Hepatocyte (in vitro differentiated cells): ENCODE results near the gene TUBGCP5. TPM values are rescaled to one million over a fixed set of nuclear protein-coding genes. Genes with fewer than 3 reads are reported as not detected.

Source experiments
- DNase-seq: peaks from one replicate; pipeline ENCODE4 v3.0.0-alpha.2; 2016; ENCODE audit warnings: low spot score
- H2AFZ ChIP-seq: fragments of 200-600 bp; sonication (generic); 2 replicates; pipeline ENCODE4 v1.6.0; 2016; ENCODE audit warnings: antibody characterized with exemption, mild to moderate bottlenecking
- H3K27ac ChIP-seq: fragments of 200-600 bp; sonication (generic); 2 replicates; pipeline ENCODE4 v1.5.1; 2016; ENCODE audit warnings: mild to moderate bottlenecking
- H3K27me3 ChIP-seq: fragments of 200-600 bp; sonication (generic); 2 replicates; pipeline ENCODE4 v1.6.1; 2016
- H3K36me3 ChIP-seq: fragments of 200-600 bp; sonication (generic); replicated peaks from 2 replicates; pipeline ENCODE4 v1.5.1; 2016; ENCODE audit warnings: low read depth; ENCODE audit not compliant: insufficient read depth
- H3K4me1 ChIP-seq: fragments of 200-600 bp; sonication (generic); 2 replicates; pipeline ENCODE4 v1.5.1; 2016; ENCODE audit warnings: mild to moderate bottlenecking, moderate library complexity; ENCODE audit not compliant: insufficient read depth
- H3K4me2 ChIP-seq: fragments of 200-600 bp; sonication (generic); 2 replicates; pipeline ENCODE4 v1.6.0; 2016
- H3K4me3 ChIP-seq: fragments of 200-600 bp; sonication (generic); 2 replicates; pipeline ENCODE4 v1.5.1; 2016; ENCODE audit warnings: mild to moderate bottlenecking
- H3K79me2 ChIP-seq: fragments of 200-600 bp; sonication (generic); 2 replicates; pipeline ENCODE4 v1.6.0; 2017; ENCODE audit warnings: mild to moderate bottlenecking
- H3K9me2 ChIP-seq: fragments of 200-600 bp; sonication (generic); replicated peaks from 2 replicates; pipeline ENCODE4 v1.6.0; 2017; ENCODE audit warnings: mild to moderate bottlenecking; ENCODE audit not compliant: insufficient read depth
- H3K9me3 ChIP-seq: fragments of 200-600 bp; sonication (generic); 2 replicates; pipeline ENCODE4 v1.5.1; 2016; ENCODE audit warnings: low read depth, mild to moderate bottlenecking
- H4K20me1 ChIP-seq: fragments of 200-600 bp; sonication (generic); 2 replicates; pipeline ENCODE4 v1.6.0; 2016; ENCODE audit warnings: mild to moderate bottlenecking; ENCODE audit not compliant: insufficient read depth, poor library complexity, severe bottlenecking
- EZH2 ChIP-seq: fragments of 200-600 bp; sonication (generic); IDR thresholded peaks from 2 replicates; pipeline ENCODE4 v1.6.1; 2016; ENCODE audit warnings: antibody characterized with exemption, mild to moderate bottlenecking, borderline replicate concordance
- EZH2phosphoT487 ChIP-seq: fragments of 200-600 bp; sonication (generic); IDR thresholded peaks from one replicate; pipeline ENCODE4 v1.6.1; 2018; ENCODE audit warnings: antibody characterized with exemption, mild to moderate bottlenecking, low read depth, moderate library complexity; ENCODE audit not compliant: unreplicated experiment, severe bottlenecking
- WGBS: methylation state at CpG from one replicate; pipeline ENCODE4 v1.1.6; 2016; ENCODE audit warnings: low lambda C conversion rate; ENCODE audit errors: missing lambda C conversion rate; 5-methylcytosine and 5-hydroxymethylcytosine counted together
- polyA plus RNA-seq: library from polyadenylated mRNA; unstranded; fragments of >200 nt; fragmentation: Nextera tagmentation; extraction: Ambion mirVana; gene quantifications from 2 replicates; pipeline ENCODE4 v1.2.1, GENCODE V29; 2016
- total RNA-seq: library from RNA; depleted of rRNA; stranded (reverse); fragments of >200 nt; gene quantifications from 2 replicates; pipeline ENCODE4 v1.2.3, GENCODE V29; 2014
- TF ChIP-seq, protein P1 (sequence below): fragments of 200-600 bp; sonication (generic); IDR thresholded peaks from 2 replicates; pipeline ENCODE4 v1.5.1; 2016; ENCODE audit warnings: antibody characterized with exemption, mild to moderate bottlenecking; ENCODE audit not compliant: poor library complexity

The TUBGCP5 gene
- total and polyA plus RNA-seq, 2 experiments from 2014 or later = 9.6 to 29.4 TPM

- 95% methylated on average over 32 of the region's 33 CpGs for WGBS
- peaks cover 96% of the 10 kb centered on the region for H3K79me2 ChIP-seq
- H3K9me3 ChIP-seq = no peaks in the 10 kb centered on the region
- H3K4me1 ChIP-seq = peaks cover 7% of the 10 kb centered on the region
- peaks cover 68% of the 10 kb centered on the region for H4K20me1 ChIP-seq
- no peaks in the 10 kb centered on the region for H3K36me3 ChIP-seq
- DNase-seq = no peak
- H3K27ac ChIP-seq = no peak overlapping the region
- no peaks in the 10 kb centered on the region for H3K27me3 ChIP-seq
- H2AFZ ChIP-seq = no peak overlapping the region
- no peak overlapping the region for H3K4me2 ChIP-seq
- no peaks in the 10 kb centered on the region for H3K9me2 ChIP-seq
- TF ChIP-seq, protein P1, sequence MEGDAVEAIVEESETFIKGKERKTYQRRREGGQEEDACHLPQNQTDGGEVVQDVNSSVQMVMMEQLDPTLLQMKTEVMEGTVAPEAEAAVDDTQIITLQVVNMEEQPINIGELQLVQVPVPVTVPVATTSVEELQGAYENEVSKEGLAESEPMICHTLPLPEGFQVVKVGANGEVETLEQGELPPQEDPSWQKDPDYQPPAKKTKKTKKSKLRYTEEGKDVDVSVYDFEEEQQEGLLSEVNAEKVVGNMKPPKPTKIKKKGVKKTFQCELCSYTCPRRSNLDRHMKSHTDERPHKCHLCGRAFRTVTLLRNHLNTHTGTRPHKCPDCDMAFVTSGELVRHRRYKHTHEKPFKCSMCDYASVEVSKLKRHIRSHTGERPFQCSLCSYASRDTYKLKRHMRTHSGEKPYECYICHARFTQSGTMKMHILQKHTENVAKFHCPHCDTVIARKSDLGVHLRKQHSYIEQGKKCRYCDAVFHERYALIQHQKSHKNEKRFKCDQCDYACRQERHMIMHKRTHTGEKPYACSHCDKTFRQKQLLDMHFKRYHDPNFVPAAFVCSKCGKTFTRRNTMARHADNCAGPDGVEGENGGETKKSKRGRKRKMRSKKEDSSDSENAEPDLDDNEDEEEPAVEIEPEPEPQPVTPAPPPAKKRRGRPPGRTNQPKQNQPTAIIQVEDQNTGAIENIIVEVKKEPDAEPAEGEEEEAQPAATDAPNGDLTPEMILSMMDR = no peak
- no peak for TF ChIP-seq EZH2
- no peak for TF ChIP-seq EZH2phosphoT487
- no peak overlapping the region for H3K4me3 ChIP-seq
Measured at GRCh38 chr15:22959321-22960101, 79.9 kb downstream of the TUBGCP5 start.

DNA sequence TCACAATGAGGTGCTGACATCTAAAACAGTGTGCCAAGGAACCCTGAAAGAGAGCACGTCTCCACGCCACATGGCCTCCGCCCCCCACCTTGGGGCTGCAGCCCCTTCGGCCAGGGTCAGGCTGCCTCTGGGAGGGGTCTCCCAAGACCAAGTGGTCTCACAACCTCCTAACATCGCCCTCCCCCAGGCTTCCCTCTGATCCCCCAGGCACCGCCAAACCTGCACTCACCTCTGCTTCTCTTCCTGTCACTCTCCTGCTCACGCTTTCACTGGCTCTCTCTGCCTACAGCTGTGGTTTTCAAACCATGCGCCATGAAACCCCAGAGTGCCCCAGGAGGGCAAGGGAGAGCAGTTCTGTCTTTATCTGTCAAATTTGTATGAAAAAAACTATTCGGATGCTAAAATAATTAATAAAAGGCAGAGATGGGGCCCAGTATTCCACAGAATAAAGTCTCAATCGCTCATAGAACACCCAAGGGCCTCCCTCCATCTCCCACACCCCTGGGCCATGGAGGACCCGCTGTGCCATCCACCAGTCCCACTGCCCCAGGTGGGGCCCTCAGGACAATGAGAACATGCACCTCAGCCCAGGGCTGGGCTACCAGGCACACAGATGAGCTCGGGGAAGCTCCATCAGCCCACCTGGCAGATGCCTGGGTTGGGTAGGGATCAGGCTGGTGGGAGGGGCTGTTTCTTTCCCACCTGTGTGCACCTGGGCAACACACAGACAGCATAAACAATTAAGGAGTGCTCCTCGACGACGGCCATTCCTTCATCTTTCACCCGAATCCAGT is 80.7 kb downstream of the TUBGCP5 start:
- no peaks in the 10 kb centered on the region for H3K9me3 ChIP-seq
- TF ChIP-seq EZH2phosphoT487 (no peak), EZH2 (no peak)
- TF ChIP-seq, protein P1 = no peak
- 94% methylated on average over 16 of the region's 16 CpGs for WGBS
- no peaks in the 10 kb centered on the region for H3K27me3 ChIP-seq
- no peaks in the 10 kb centered on the region for H3K9me2 ChIP-seq
- H3K79me2 ChIP-seq = peaks cover 96% of the 10 kb centered on the region
- DNase-seq = no peak
- peaks cover 68% of the 10 kb centered on the region for H4K20me1 ChIP-seq
- H3K4me3 ChIP-seq = no peak overlapping the region
- H3K4me1 ChIP-seq = peaks cover 7% of the 10 kb centered on the region
- H3K27ac ChIP-seq = no peak overlapping the region
- H3K36me3 ChIP-seq = no peaks in the 10 kb centered on the region
- H2AFZ ChIP-seq = no peak overlapping the region
- H3K4me2 ChIP-seq = no peak overlapping the region

- DNase-seq = no peak
- 96% methylated on average over 14 of the region's 14 CpGs for WGBS
- TF ChIP-seq, protein P1 = no peak
- no peak for TF ChIP-seq EZH2
- no peak for TF ChIP-seq EZH2phosphoT487
- Histone ChIP-seq H3K4me1 (peaks cover 5% of the 10 kb centered on the region), H3K9me3 (no peaks in the 10 kb centered on the region), H3K4me2 (no peak overlapping the region), H3K4me3 (no peak overlapping the region), H3K9me2 (no peaks in the 10 kb centered on the region), H3K36me3 (no peaks in the 10 kb centered on the region), H2AFZ (no peak overlapping the region), H3K79me2 (peaks cover 96% of the 10 kb centered on the region), H3K27me3 (no peaks in the 10 kb centered on the region), H3K27ac (no peak overlapping the region), H4K20me1 (peaks cover 64% of the 10 kb centered on the region)
Measured at GRCh38 chr15:22956978-22957260, 82.5 kb downstream of the TUBGCP5 start.
